ENCODE data around the gene CD2BP2. TPM values are rescaled to one million over a fixed set of nuclear protein-coding genes. Genes with fewer than 3 reads are reported as not detected.
A peak's percentile ranks its signal among the peaks of the same experiment; 100 is the strongest.

Gene CD2BP2
- total and polyA plus RNA-seq, 9 of the 15 experiments (the other 6 are each of a cell fraction or from before 2014, with no cell fraction given): 3.9 to 51.1 (median 32.8) TPM

GRCh38 chr16:30377812-30378235, 22.7 kb upstream of the CD2BP2 start (continued):
- TF ChIP-seq, protein P1, sequence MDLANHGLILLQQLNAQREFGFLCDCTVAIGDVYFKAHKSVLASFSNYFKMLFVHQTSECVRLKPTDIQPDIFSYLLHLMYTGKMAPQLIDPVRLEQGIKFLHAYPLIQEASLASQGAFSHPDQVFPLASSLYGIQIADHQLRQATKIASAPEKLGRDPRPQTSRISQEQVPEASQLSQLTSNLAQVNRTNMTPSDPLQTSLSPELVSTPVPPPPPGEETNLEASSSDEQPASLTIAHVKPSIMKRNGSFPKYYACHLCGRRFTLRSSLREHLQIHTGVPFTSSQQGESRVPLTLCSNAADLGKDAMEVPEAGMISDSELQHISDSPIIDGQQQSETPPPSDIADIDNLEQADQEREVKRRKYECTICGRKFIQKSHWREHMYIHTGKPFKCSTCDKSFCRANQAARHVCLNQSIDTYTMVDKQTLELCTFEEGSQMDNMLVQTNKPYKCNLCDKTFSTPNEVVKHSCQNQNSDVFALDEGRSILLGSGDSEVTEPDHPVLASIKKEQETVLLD (IDR thresholded peaks at IDR 0.05): peak; percentile 96
- TF ChIP-seq RUNX1 (IDR thresholded peaks at IDR 0.05; ENCODE audit: low read depth): no peak
- TF ChIP-seq FOXA1 (IDR thresholded peaks at IDR 0.05; ENCODE audit: borderline replicate concordance): no peak
- TF ChIP-seq TCF7 (IDR thresholded peaks at IDR 0.05; ENCODE audit: borderline replicate concordance): no peak
- TF ChIP-seq DPF2 (IDR thresholded peaks at IDR 0.05): peak; percentile 50; the same call in 1 of the 2 replicates
- TF ChIP-seq CTCF (IDR thresholded peaks at IDR 0.05 in 2 of 3, conservative IDR thresholded peaks at IDR 0.05 in 1 of 3; ENCODE audit: insufficient read depth in 2 of 3, low read depth in 1 of 3, low read length in 3 of 3): no peak
- TF ChIP-seq ASH1L (IDR thresholded peaks at IDR 0.05; ENCODE audit: borderline replicate concordance, low read depth, partially characterized antibody): no peak
- no peak for TF ChIP-seq ZBTB17 (CRISPR knock-in tag; IDR thresholded peaks at IDR 0.05)
- no peak for TF ChIP-seq ZNF76 (CRISPR knock-in tag; IDR thresholded peaks at IDR 0.05; ENCODE audit: borderline replicate concordance)
- TF ChIP-seq SRSF9 (IDR thresholded peaks at IDR 0.05; ENCODE audit: borderline replicate concordance, low read depth, low read length): no peak
- peak; percentile 52; the same call in 1 of the 2 replicates for TF ChIP-seq CREB3 (tag; conservative IDR thresholded peaks at IDR 0.05; ENCODE audit: low read depth)
- TF ChIP-seq CUX1 (CRISPR knock-in tag; IDR thresholded peaks at IDR 0.05): no peak
- no peak for TF ChIP-seq FOSL1 (tag; conservative IDR thresholded peaks at IDR 0.05)
- peak; percentile 12 for TF ChIP-seq SMARCA4 (IDR thresholded peaks at IDR 0.05)
- no peak for TF ChIP-seq TCF3 (CRISPR knock-in tag; IDR thresholded peaks at IDR 0.05)
- TF ChIP-seq ZNF707 (CRISPR knock-in tag; conservative IDR thresholded peaks at IDR 0.05): peak; percentile 84
- TF ChIP-seq GABPA (tag; conservative IDR thresholded peaks at IDR 0.05; ENCODE audit: low read depth): peak; percentile 84
- no peak; the same call in 1 of the 2 replicates for TF ChIP-seq ZNF12 (CRISPR knock-in tag; IDR thresholded peaks at IDR 0.05)
- peak; percentile 27 for TF ChIP-seq HNRNPLL (IDR thresholded peaks at IDR 0.05; ENCODE audit: low read depth, low read length, poor library complexity, severe bottlenecking)
- TF ChIP-seq ILF3 (IDR thresholded peaks at IDR 0.05; ENCODE audit: borderline replicate concordance): no peak
- TF ChIP-seq ZNF444 (CRISPR knock-in tag; IDR thresholded peaks at IDR 0.05): no peak
